GM23248 (cell line): ENCODE measurements around the gene C1QBP.

Experiments
- EZH2 ChIP-seq: fragments of 200-600 bp; sonication (generic); IDR thresholded peaks from 2 replicates; pipeline ENCODE4 v1.6.1; 2018; ENCODE audit warnings: antibody characterized with exemption, mild to moderate bottlenecking; ENCODE audit not compliant: insufficient read depth, poor library complexity, severe bottlenecking
- EZH2phosphoT487 ChIP-seq: fragments of 200-600 bp; sonication (generic); IDR thresholded peaks from 2 replicates; pipeline ENCODE4 v1.6.1; 2018; ENCODE audit warnings: antibody characterized with exemption, moderate library complexity, mild to moderate bottlenecking, low read depth; ENCODE audit not compliant: insufficient read depth

DNA sequence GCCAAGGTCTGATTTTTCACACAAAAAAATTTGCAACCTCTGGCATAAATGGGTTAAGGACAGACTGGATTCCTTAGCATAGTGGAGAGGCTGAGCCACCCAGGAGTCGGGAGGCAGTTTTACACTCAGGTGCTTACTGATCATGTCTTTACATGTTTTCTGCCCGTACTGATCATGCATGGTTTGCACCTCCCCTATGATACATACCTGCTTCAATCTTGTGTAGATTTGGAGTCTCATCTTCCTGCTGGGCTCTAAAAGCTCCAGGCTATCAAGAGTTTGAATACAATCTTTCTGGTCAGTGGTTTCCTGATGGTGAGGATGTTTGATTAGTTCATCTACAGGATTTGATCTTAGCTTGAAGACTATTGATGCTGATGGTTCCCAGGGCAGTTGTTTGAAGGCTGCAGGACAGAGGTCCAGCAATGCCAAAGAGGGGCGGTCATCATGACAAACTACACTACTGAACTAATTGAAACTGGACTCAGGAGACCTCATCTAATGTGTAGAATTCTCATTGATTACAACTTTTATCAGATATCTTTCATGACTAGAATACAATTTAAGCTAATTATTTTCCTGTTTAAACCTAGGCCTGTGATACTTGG, 6.9 kb downstream of the C1QBP start:
- TF ChIP-seq EZH2 (no peak), EZH2phosphoT487 (no peak)
